ENCODE results near the gene WDR72. TPM values are rescaled to one million over a fixed set of nuclear protein-coding genes. Genes with fewer than 3 reads are reported as not detected.

The WDR72 gene
- total and polyA plus RNA-seq, 4 donors, result 0.10 to 0.97 (median 0.45) TPM

DNA sequence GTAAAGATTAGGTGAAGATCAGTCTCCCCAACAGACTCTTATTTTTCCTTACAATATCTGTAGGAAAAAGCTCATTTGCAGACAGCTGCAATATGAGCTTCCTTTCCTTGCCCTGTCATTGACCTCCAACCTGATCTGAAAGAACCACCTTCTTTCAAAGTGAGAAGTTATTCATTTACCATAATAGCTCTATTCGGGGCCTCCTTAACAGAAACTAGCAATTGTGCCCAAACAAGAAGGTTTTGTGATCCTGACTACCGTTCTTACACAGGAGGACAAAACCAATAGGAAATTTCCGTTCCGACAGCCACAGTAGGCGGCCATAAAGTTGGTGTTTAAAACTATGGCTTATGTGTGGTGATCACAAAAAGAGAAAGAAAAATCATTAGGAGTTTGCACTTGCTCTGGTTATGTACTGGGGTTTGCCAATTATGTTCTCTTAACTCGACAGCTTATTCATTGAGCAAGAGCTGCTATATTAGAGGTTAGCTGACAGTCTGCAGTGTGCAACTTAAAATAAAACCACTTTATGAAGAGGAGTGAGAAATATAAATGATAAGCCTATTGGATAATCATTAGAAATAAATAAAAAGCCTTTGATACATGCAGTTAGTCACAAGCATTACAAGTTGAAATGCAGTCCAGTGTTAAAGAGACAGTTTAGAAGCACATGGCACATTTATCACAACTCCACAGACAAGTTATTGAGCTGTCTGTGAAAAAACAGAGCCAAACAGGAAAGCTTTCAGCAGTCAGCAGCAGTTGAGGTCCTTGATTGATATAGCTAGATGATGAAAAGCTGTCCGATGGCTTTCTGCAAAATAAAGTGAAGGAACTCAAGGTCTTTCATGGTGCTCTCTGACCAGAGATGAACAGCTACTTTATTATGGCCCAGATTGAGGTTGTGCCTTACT, 199.8 kb downstream of the WDR72 start:
- ATAC-seq (ENCODE audit: insufficient read depth, low FRiP score), result no peak
- Histone ChIP-seq H3K4me3 (no peak overlapping the region), H3K9me3 (ENCODE audit: control insufficient read depth in 4 of 4, insufficient read depth in 3 of 4, low read length in 3 of 4) (no peaks in the 10 kb centered on the region), H3K36me3 (ENCODE audit: control insufficient read depth in 4 of 4, insufficient read depth in 4 of 4, low read length in 4 of 4) (no peaks in the 10 kb centered on the region), H3K27ac (ENCODE audit: low read depth in 1 of 2, low read length in 1 of 2) (no peak overlapping the region), H3K4me1 (ENCODE audit: control insufficient read depth in 5 of 5, insufficient read depth in 5 of 5, low read length in 5 of 5) (no peaks in the 10 kb centered on the region), H3K9ac (ENCODE audit: insufficient read depth in 1 of 2, low read length in 2 of 2) (no peak overlapping the region), H3K27me3 (ENCODE audit: control insufficient read depth in 3 of 3, insufficient read depth in 3 of 3, low read length in 2 of 3) (no peaks in the 10 kb centered on the region)
- no peak for TF ChIP-seq CTCF (IDR thresholded peaks at IDR 0.05; ENCODE audit: control extremely low read depth, extremely low read depth)
- peak in 2 of 3 donors; percentile 32 to 69 for DNase-seq
- 45 to 47% methylated on average over 7 of the region's 7 CpGs for WGBS, 2 donors

DNA sequence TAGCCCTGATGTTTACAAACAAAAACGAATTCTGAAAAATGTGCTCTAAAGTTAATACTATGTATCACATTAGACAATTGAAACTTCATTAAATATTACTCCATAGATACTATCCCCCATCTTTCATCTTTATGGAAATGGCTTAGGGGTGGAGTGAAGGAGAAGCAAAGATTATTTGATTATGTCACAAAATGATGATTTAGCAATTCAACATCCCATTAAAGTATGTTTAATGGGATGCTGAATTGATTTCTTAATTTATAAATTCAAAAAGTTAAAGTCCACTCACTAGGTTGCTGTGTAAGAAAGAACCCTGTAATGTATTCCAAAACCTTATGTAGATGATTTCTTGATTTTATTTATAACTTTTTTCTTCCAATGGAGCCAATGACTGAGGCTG, 201.1 kb downstream of the WDR72 start:
- no peaks in the 10 kb centered on the region for H3K36me3 ChIP-seq (ENCODE audit: control insufficient read depth in 4 of 4, insufficient read depth in 4 of 4, low read length in 4 of 4)
- H3K9ac ChIP-seq (ENCODE audit: insufficient read depth in 1 of 2, low read length in 2 of 2), result no peak overlapping the region
- no peaks in the 10 kb centered on the region for H3K27me3 ChIP-seq (ENCODE audit: control insufficient read depth in 3 of 3, insufficient read depth in 3 of 3, low read length in 2 of 3)
- no peak for ATAC-seq (ENCODE audit: insufficient read depth, low FRiP score)
- no peak for TF ChIP-seq CTCF (IDR thresholded peaks at IDR 0.05; ENCODE audit: control extremely low read depth, extremely low read depth)
- WGBS, 2 donors, result 58 to 84% methylated on average over 1 of the region's 1 CpG
- no peaks in the 10 kb centered on the region for H3K4me1 ChIP-seq (ENCODE audit: control insufficient read depth in 5 of 5, insufficient read depth in 5 of 5, low read length in 5 of 5)
- no peak overlapping the region for H3K27ac ChIP-seq (ENCODE audit: low read depth in 1 of 2, low read length in 1 of 2)
- H3K4me3 ChIP-seq, result no peak overlapping the region
- DNase-seq, result no peak
- H3K9me3 ChIP-seq (ENCODE audit: control insufficient read depth in 4 of 4, insufficient read depth in 3 of 4, low read length in 3 of 4), result no peaks in the 10 kb centered on the region

DNA sequence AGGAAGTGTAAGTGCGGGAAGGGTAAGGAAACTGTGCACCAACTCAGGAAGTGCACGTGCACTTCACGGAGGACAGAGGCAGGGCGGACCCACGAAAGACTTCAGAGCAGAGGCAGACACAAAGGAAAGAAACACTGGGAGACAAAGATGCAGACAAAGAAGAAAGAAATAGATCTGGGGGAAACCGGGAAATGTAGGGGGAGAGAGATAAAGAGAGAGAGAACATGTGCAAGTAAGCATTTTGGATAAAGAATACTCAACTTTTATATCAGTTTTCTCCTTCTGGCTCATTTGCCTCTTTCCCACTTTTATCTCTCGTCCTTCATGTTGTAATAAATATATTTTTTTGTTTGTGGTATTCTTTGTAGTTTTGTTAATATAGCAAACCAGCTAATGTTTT, 204.2 kb downstream of the WDR72 start:
- Histone ChIP-seq H3K4me1 (ENCODE audit: control insufficient read depth in 5 of 5, insufficient read depth in 5 of 5, low read length in 5 of 5) (no peaks in the 10 kb centered on the region), H3K4me3 (no peak overlapping the region), H3K9ac (ENCODE audit: insufficient read depth in 1 of 2, low read length in 2 of 2) (no peak overlapping the region), H3K27ac (ENCODE audit: low read depth in 1 of 2, low read length in 1 of 2) (no peak overlapping the region), H3K9me3 (ENCODE audit: control insufficient read depth in 4 of 4, insufficient read depth in 3 of 4, low read length in 3 of 4) (no peaks in the 10 kb centered on the region), H3K27me3 (ENCODE audit: control insufficient read depth in 3 of 3, insufficient read depth in 3 of 3, low read length in 2 of 3) (no peaks in the 10 kb centered on the region), H3K36me3 (ENCODE audit: control insufficient read depth in 4 of 4, insufficient read depth in 4 of 4, low read length in 4 of 4) (no peaks in the 10 kb centered on the region)
- no peak for ATAC-seq (ENCODE audit: insufficient read depth, low FRiP score)
- no peak for DNase-seq
- TF ChIP-seq CTCF (IDR thresholded peaks at IDR 0.05; ENCODE audit: control extremely low read depth, extremely low read depth), result no peak
- 27 to 36% methylated on average over 7 of the region's 7 CpGs for WGBS, 2 donors

Data from lung (tissue), 12 donors.